HCT116 (cell line): ENCODE data around the gene CCDC8. TPM values are rescaled to one million over a fixed set of nuclear protein-coding genes. Genes with fewer than 3 reads are reported as not detected.

ENCODE experiments used
- ATAC-seq: fragments of 200-7000 bp; cut with Tn5 transposase; 2 replicates; pipeline ENCODE4 v1.9.1; 2020; ENCODE audit warnings: mild to moderate bottlenecking, moderate library complexity
- BruUV-seq: library from RNA; stranded (reverse); fragments of 400-500 nt; replicated peaks from 2 replicates; lab custom pipeline; 2021; lab: Mats Ljungman, UMichigan
- CTCF ChIA-PET: fragments of 300-600 bp; sonication (Branson Sonifier 250); formaldehyde crosslinking; loops from one replicate; lab custom pipeline; 2021; ENCODE audit warnings: antibody characterized with exemption; lab: Charles Lee
- POLR2A ChIA-PET: fragments of 300-600, 350-600 bp; sonication (Branson Sonifier 250); formaldehyde crosslinking; loops from one replicate; lab custom pipeline; 2021; ENCODE audit warnings: antibody characterized with exemption; lab: Charles Lee
- RAD21 ChIA-PET, 2 experiments: fragments of 300-600 bp; sonication (Branson Sonifier 250); formaldehyde crosslinking; loops; one replicate each; lab custom pipeline; 2023; ENCODE audit warnings: low total read pairs in 2 of 2; ENCODE audit not compliant: uncharacterized antibody in 2 of 2, unreplicated experiment in 2 of 2, low non-redundant PET in 1 of 2; lab: Charles Lee
- DNase-seq: peaks from one replicate; pipeline ENCODE4 v3.0.0-alpha.2; 2010; ENCODE audit warnings: low read depth, low spot score
- H2AFZ ChIP-seq: fragments of 200-600 bp; shearing (Covaris generic), sonication (generic); 2 replicates; pipeline ENCODE4 v1.6.1; 2017; ENCODE audit warnings: low read depth, mixed run types, mixed read lengths, antibody characterized with exemption, low read length; ENCODE audit not compliant: poor library complexity, severe bottlenecking
- H3K27ac ChIP-seq: 2 replicates; pipeline ENCODE4 v1.5.1; 2012; ENCODE audit warnings: low read depth, low read length
- H3K27me3 ChIP-seq: fragments of 200-600 bp; sonication (generic); 2 replicates; pipeline ENCODE4 v1.6.1; 2016; ENCODE audit warnings: mixed run types, low read length, mixed read lengths; ENCODE audit not compliant: insufficient read depth
- H3K36me3 ChIP-seq, 2 experiments: fragments of 200-500 bp in 1 of 2; fragments of 200-600 bp in 1 of 2; sonication (Bioruptor generic) in 1 of 2; sonication (generic) in 1 of 2; 2 replicates each; pipeline versions ENCODE4 v1.5.1 to v1.6.1; 2014 to 2016; ENCODE audit warnings: low read length in 2 of 2, inconsistent platforms in 1 of 2, mixed read lengths in 1 of 2, mixed run types in 1 of 2; ENCODE audit not compliant: insufficient read depth in 2 of 2, control insufficient read depth in 1 of 2
- H3K4me1 ChIP-seq, 2 experiments: fragments of 200-600 bp in 1 of 2; sonication (generic) in 1 of 2; 2 replicates each; pipeline versions ENCODE4 v1.5.1 to v1.6.1; 2012 to 2017; ENCODE audit warnings: low read length in 2 of 2, inconsistent platforms in 1 of 2, mild to moderate bottlenecking in 1 of 2, mixed read lengths in 1 of 2, mixed run types in 1 of 2, moderate library complexity in 1 of 2; ENCODE audit not compliant: insufficient read depth in 2 of 2, control insufficient read depth in 1 of 2
- H3K4me2 ChIP-seq: fragments of 200-600 bp; sonication (generic); 2 replicates; pipeline ENCODE4 v1.6.1; 2017; ENCODE audit warnings: mixed run types, low read length, mixed read lengths
- H3K4me3 ChIP-seq, 2 experiments: fragments of 200-600 bp in 1 of 2; sonication (generic) in 1 of 2; replicated peaks in 1 of 2; 2 replicates each; pipeline ENCODE4 v1.5.1; 2011 to 2016; ENCODE audit warnings: low read length in 2 of 2, control low read depth in 1 of 2, low read depth in 1 of 2, mild to moderate bottlenecking in 1 of 2, mixed read lengths in 1 of 2, mixed run types in 1 of 2
- H3K79me2 ChIP-seq: fragments of 200-600 bp; sonication (generic); 2 replicates; pipeline ENCODE4 v1.6.1; 2017; ENCODE audit warnings: mild to moderate bottlenecking, mixed run types, low read length, moderate library complexity, mixed read lengths; ENCODE audit not compliant: insufficient read depth
- H3K9ac ChIP-seq: fragments of 200-600 bp; sonication (generic); 2 replicates; pipeline ENCODE4 v1.6.1; 2016; ENCODE audit warnings: low read length, mixed read lengths
- H3K9me2 ChIP-seq: fragments of 200-600 bp; sonication (generic), shearing (Covaris generic); 2 replicates; pipeline ENCODE4 v1.6.1; 2017; ENCODE audit warnings: mixed run types, mild to moderate bottlenecking, moderate library complexity; ENCODE audit not compliant: insufficient read depth
- H3K9me3 ChIP-seq, 2 experiments: fragments of 200-500 bp in 1 of 2; fragments of 200-600 bp in 1 of 2; sonication (Bioruptor generic) in 1 of 2; sonication (generic) in 1 of 2; 2 replicates each; pipeline ENCODE4 v1.6.1; 2014 to 2017; ENCODE audit warnings: low read length in 2 of 2, mixed read lengths in 2 of 2, inconsistent platforms in 1 of 2, low read depth in 1 of 2, mild to moderate bottlenecking in 1 of 2, mixed run types in 1 of 2, moderate library complexity in 1 of 2; ENCODE audit not compliant: control insufficient read depth in 1 of 2, insufficient read depth in 1 of 2
- H4K20me1 ChIP-seq: fragments of 200-600 bp; sonication (generic), shearing (Covaris generic); 2 replicates; pipeline ENCODE4 v1.6.1; 2017; ENCODE audit warnings: mixed run types, mild to moderate bottlenecking, moderate library complexity; ENCODE audit not compliant: insufficient read depth
- EGR1 ChIP-seq: IDR thresholded peaks from 2 replicates; pipeline ENCODE4 v1.6.1; 2012; ENCODE audit warnings: low read depth
- EZH2 ChIP-seq: fragments of 200-600 bp; sonication (generic); IDR thresholded peaks from 2 replicates; pipeline ENCODE4 v1.6.1; 2017; ENCODE audit warnings: antibody characterized with exemption, mixed run types
- FOSL1 ChIP-seq: IDR thresholded peaks from 2 replicates; pipeline ENCODE4 v1.6.1; 2012; ENCODE audit warnings: low read depth
- JUND ChIP-seq: IDR thresholded peaks from 2 replicates; pipeline ENCODE4 v1.6.1; 2012
- MAX ChIP-seq: IDR thresholded peaks from 2 replicates; pipeline ENCODE4 v1.6.1; 2012
- POLR2AphosphoS5 ChIP-seq: IDR thresholded peaks from 2 replicates; pipeline ENCODE4 v1.6.1; 2011; ENCODE audit warnings: mild to moderate bottlenecking, low read depth, low read length, moderate library complexity
- RAD21 ChIP-seq: IDR thresholded peaks from 2 replicates; pipeline ENCODE4 v1.6.1; 2012; ENCODE audit warnings: low read depth, mild to moderate bottlenecking
- SIN3A ChIP-seq: IDR thresholded peaks from 2 replicates; pipeline ENCODE4 v1.6.1; 2012; ENCODE audit warnings: low read depth
- SP1 ChIP-seq: IDR thresholded peaks from 2 replicates; pipeline ENCODE4 v1.6.1; 2012; ENCODE audit warnings: low read depth
- SRF ChIP-seq: IDR thresholded peaks from 2 replicates; pipeline ENCODE4 v1.6.1; 2012; ENCODE audit warnings: low read depth
- TCF7L2 ChIP-seq: IDR thresholded peaks from 2 replicates; pipeline ENCODE4 v1.7.0; 2011; ENCODE audit warnings: borderline replicate concordance, inconsistent platforms; ENCODE audit not compliant: insufficient read depth, insufficient read length; ENCODE audit errors: extremely low read depth
- YY1 ChIP-seq: IDR thresholded peaks from 2 replicates; pipeline ENCODE4 v1.6.1; 2011; ENCODE audit warnings: low read length, low read depth, moderate library complexity, mild to moderate bottlenecking; ENCODE audit not compliant: insufficient replicate concordance; ENCODE audit errors: extremely low read depth
- ZFX ChIP-seq: fragments of 450-650 bp; IDR thresholded peaks from 2 replicates; pipeline ENCODE4 v1.6.1; 2017
- ZNF274 ChIP-seq: fragments of 200-500 bp; sonication (Bioruptor generic); IDR thresholded peaks from 2 replicates; pipeline ENCODE4 v1.6.1; 2014; ENCODE audit warnings: mild to moderate bottlenecking, low read depth, low read length, inconsistent platforms
- intact Hi-C: fragments of 100-400 bp; cut with micrococcal nuclease; formaldehyde crosslinking; loops from 2 replicates; pipeline ENCODE4 v1.10.0; 2022
- total RNA-seq: library from RNA; stranded (reverse); gene quantifications from one replicate; pipeline ENCODE4 v1.2.1, GENCODE V29; 2021; ENCODE audit not compliant: unreplicated experiment

The CCDC8 gene
- total RNA-seq, 1 experiment from 2014 or later = 0.10 TPM

GRCh38 chr19:46383171-46383815 lies 30.1 kb downstream of the CCDC8 start:
- H3K79me2 ChIP-seq = peaks cover 30% of the 10 kb centered on the region
- no peak overlapping the region for H2AFZ ChIP-seq
- H3K4me2 ChIP-seq = no peak overlapping the region
- CTCF ChIA-PET = no interaction called here
- H3K4me3 ChIP-seq = no peak overlapping the region
- 0 out of 2 replicates have a peak, but pooled peaks cover 6% of the 10 kb centered on the region for H4K20me1 ChIP-seq
- ATAC-seq (no peak), DNase-seq (no peak)
- intact Hi-C loops = no loop called here
- H3K9me3 ChIP-seq = no peaks in the 10 kb centered on the region; a peak in 1 of 4 replicates
- POLR2A ChIA-PET = no interaction called here
- TF ChIP-seq YY1 = no peak
- TF ChIP-seq SIN3A = no peak
- TF ChIP-seq EZH2 = no peak
- TF ChIP-seq FOSL1 = no peak
- TF ChIP-seq ZNF274 = no peak
- H3K4me1 ChIP-seq = no peaks in the 10 kb centered on the region
- BruUV-seq = no TSS peak
- H3K9ac ChIP-seq = no peak overlapping the region
- no peaks in the 10 kb centered on the region for H3K27me3 ChIP-seq
- peaks cover 33 to 63% of the 10 kb centered on the region in 2 experiments for H3K36me3 ChIP-seq
- no peak overlapping the region for H3K27ac ChIP-seq
- no peaks in the 10 kb centered on the region for H3K9me2 ChIP-seq
- RAD21 ChIA-PET = no interaction called here

- TF ChIP-seq EZH2 = no peak
- TF ChIP-seq ZNF274 = no peak
- no peak for TF ChIP-seq JUND
- no peak for TF ChIP-seq RAD21
- TF ChIP-seq EGR1 = no peak
- no peak for TF ChIP-seq SP1
- no peak for TF ChIP-seq POLR2AphosphoS5
- no peak for TF ChIP-seq SIN3A
- TF ChIP-seq ZFX = no peak
- TF ChIP-seq TCF7L2 = no peak
- no peak for TF ChIP-seq FOSL1
- TF ChIP-seq SRF = no peak
- no peak for TF ChIP-seq MAX
- Histone ChIP-seq H3K4me1 (no peaks in the 10 kb centered on the region), H3K9ac (no peak overlapping the region), H3K27ac (no peak overlapping the region), H3K4me3 (no peak overlapping the region), H4K20me1 (0 out of 2 replicates have a peak, but pooled peaks cover 7% of the 10 kb centered on the region), H2AFZ (no peak overlapping the region), H3K27me3 (no peaks in the 10 kb centered on the region), H3K79me2 (peaks cover 43% of the 10 kb centered on the region), H3K36me3 (peaks cover 40 to 62% of the 10 kb centered on the region in 2 experiments), H3K4me2 (no peak overlapping the region), H3K9me2 (no peaks in the 10 kb centered on the region), H3K9me3 (no peaks in the 10 kb centered on the region)
- DNase-seq = no peak
- RAD21 ChIA-PET = no interaction called here
- POLR2A ChIA-PET = no interaction called here
- CTCF ChIA-PET = interaction anchor here (0.9 kb wide), 1 partner anchor 8 kb away, joined by 3 read pairs; no protein-coding TSS in a partner anchor
- no TSS peak for BruUV-seq
- no peak for ATAC-seq
- intact Hi-C loops = no loop called here
These were observed 31.5 kb downstream of the CCDC8 start for GRCh38 chr19:46381756-46382345.
